SK-N-SH (cell line): ENCODE results near the gene MARF1. TPM values are rescaled to one million over a fixed set of nuclear protein-coding genes. Genes with fewer than 3 reads are reported as not detected.
"Not testable (repeated sequence)": the region's sequence is repeated elsewhere in the genome, so short reads cannot be mapped to it uniquely, and the experiment has no call there.

Experiments
- CTCF ChIA-PET: fragments of 300-600, 350-600 bp; formaldehyde crosslinking; extraction: SDS; loops from one replicate; lab custom pipeline; 2021; lab: Yijun Ruan, JAX
- POLR2A ChIA-PET: fragments of 350-600 bp; sonication (Branson Sonifier 250); formaldehyde crosslinking; extraction: SDS; loops from one replicate; lab custom pipeline; 2020; ENCODE audit warnings: antibody characterized with exemption, inconsistent platforms; lab: Yijun Ruan, JAX
- DNase-seq: peaks from one replicate; pipeline ENCODE4 v3.0.0; 2012
- H2AFZ ChIP-seq: fragments of 200-600 bp; sonication (generic); 2 replicates; pipeline ENCODE4 v1.8.1; 2016; ENCODE audit warnings: antibody characterized with exemption, mild to moderate bottlenecking, low read depth
- H3F3A ChIP-seq: fragments of 200-600 bp; sonication (generic); replicated peaks from 2 replicates; pipeline ENCODE3; 2016; ENCODE audit warnings: antibody characterized with exemption, mild to moderate bottlenecking; ENCODE audit not compliant: insufficient read depth
- H3K27ac ChIP-seq, 2 experiments: fragments of 200-500 bp in 1 of 2; fragments of 200-600 bp in 1 of 2; sonication (Bioruptor generic) in 1 of 2; sonication (generic), shearing (Covaris generic) in 1 of 2; 2 replicates each; pipeline versions ENCODE4 v1.5.1 to v1.6.1; 2014 to 2016; ENCODE audit warnings: low read depth in 2 of 2, inconsistent platforms in 1 of 2, low read length in 1 of 2, mild to moderate bottlenecking in 1 of 2, mixed read lengths in 1 of 2
- H3K27me3 ChIP-seq: fragments of 200-600 bp; sonication (generic), shearing (Covaris generic); 2 replicates; pipeline ENCODE4 v1.6.1; 2016; ENCODE audit warnings: mixed run types; ENCODE audit not compliant: insufficient read depth
- H3K36me3 ChIP-seq, 2 experiments: fragments of 200-500 bp in 1 of 2; fragments of 200-600 bp in 1 of 2; sonication (Bioruptor generic) in 1 of 2; sonication (generic) in 1 of 2; replicated peaks in 1 of 2; 2 replicates each; pipeline versions ENCODE3 to v1.5.1; 2014 to 2016; ENCODE audit warnings: low read length in 1 of 2, mild to moderate bottlenecking in 1 of 2; ENCODE audit not compliant: insufficient read depth in 2 of 2, control insufficient read depth in 1 of 2
- H3K4me1 ChIP-seq, 2 experiments: fragments of 200-500 bp in 1 of 2; fragments of 200-600 bp in 1 of 2; sonication (Bioruptor generic) in 1 of 2; sonication (generic), shearing (Covaris generic) in 1 of 2; 2 replicates each; pipeline versions ENCODE4 v1.5.1 to v1.6.1; 2014 to 2016; ENCODE audit warnings: low read depth in 1 of 2, low read length in 1 of 2, mixed run types in 1 of 2; ENCODE audit not compliant: insufficient read depth in 2 of 2, control insufficient read depth in 1 of 2
- H3K4me2 ChIP-seq: fragments of 200-600 bp; sonication (generic), shearing (Covaris generic); 2 replicates; pipeline ENCODE4 v1.6.1; 2017; ENCODE audit warnings: mixed run types
- H3K4me3 ChIP-seq, 2 experiments: fragments of 200-500 bp in 1 of 2; fragments of 200-600 bp in 1 of 2; sonication (Bioruptor generic) in 1 of 2; sonication (generic), shearing (Covaris generic) in 1 of 2; 2 replicates each; pipeline versions ENCODE4 v1.5.1 to v1.8.1; 2014 to 2016; ENCODE audit warnings: low read depth in 2 of 2, inconsistent platforms in 1 of 2, low read length in 1 of 2, mild to moderate bottlenecking in 1 of 2, mixed read lengths in 1 of 2, moderate library complexity in 1 of 2
- H3K79me2 ChIP-seq: fragments of 200-600 bp; sonication (generic); 2 replicates; pipeline ENCODE4 v1.8.1; 2017; ENCODE audit warnings: mild to moderate bottlenecking; ENCODE audit not compliant: insufficient read depth
- H3K9ac ChIP-seq: fragments of 200-600 bp; sonication (generic); 2 replicates; pipeline ENCODE4 v1.6.1; 2017; ENCODE audit warnings: mixed run types
- H3K9me2 ChIP-seq: fragments of 200-600 bp; sonication (generic); 2 replicates; pipeline ENCODE4 v1.6.1; 2017; ENCODE audit warnings: mixed run types
- H3K9me3 ChIP-seq: fragments of 200-600 bp; sonication (generic); 2 replicates; pipeline ENCODE4 v1.6.1; 2017; ENCODE audit warnings: mixed run types, mild to moderate bottlenecking, moderate library complexity
- H4K20me1 ChIP-seq: fragments of 200-600 bp; sonication (generic); 2 replicates; pipeline ENCODE4 v1.6.1; 2017; ENCODE audit warnings: mild to moderate bottlenecking, mixed run types; ENCODE audit not compliant: insufficient read depth
- GABPA ChIP-seq: IDR thresholded peaks from 2 replicates; pipeline ENCODE4 v1.4.0; 2012; ENCODE audit warnings: low read depth, mild to moderate bottlenecking
- NFIC ChIP-seq: IDR thresholded peaks from 2 replicates; pipeline ENCODE4 v1.4.0; 2012; ENCODE audit warnings: borderline replicate concordance
- RFX5 ChIP-seq: IDR thresholded peaks from 2 replicates; pipeline ENCODE4 v1.6.1; 2012; ENCODE audit warnings: mild to moderate bottlenecking, improper control_type of control experiment, low read length
- RXRA ChIP-seq: IDR thresholded peaks from 2 replicates; pipeline ENCODE4 v1.4.0; 2012; ENCODE audit warnings: low read depth, mild to moderate bottlenecking, borderline replicate concordance
- TAF1 ChIP-seq: IDR thresholded peaks from 2 replicates; pipeline ENCODE4 v1.6.1; 2012; ENCODE audit warnings: low read depth, mild to moderate bottlenecking, low read length, moderate library complexity, borderline replicate concordance
- WGBS: methylation state at CpG from one replicate; pipeline ENCODE4 v1.1.6; 2017; ENCODE audit warnings: low lambda C conversion rate; 5-methylcytosine and 5-hydroxymethylcytosine counted together
- polyA plus RNA-seq, 3 experiments: library from polyadenylated mRNA; depleted of rRNA; stranded (reverse); fragments of >200 nt; gene quantifications; 2 replicates each; pipeline ENCODE4 v1.2.3, GENCODE V29; 2012
- TF ChIP-seq, protein P1 (sequence below): IDR thresholded peaks from 2 replicates; pipeline ENCODE4 v1.4.0; 2012; ENCODE audit warnings: low read depth, borderline replicate concordance
- TF ChIP-seq, protein P2 (sequence below): IDR thresholded peaks from 2 replicates; pipeline ENCODE4 v1.6.1; 2012; ENCODE audit warnings: mild to moderate bottlenecking, low read depth, low read length, moderate library complexity

The MARF1 gene
- polyA plus RNA-seq, 1 of the 3 experiments (the other 2 are of a cell fraction), result 10.3 TPM

DNA sequence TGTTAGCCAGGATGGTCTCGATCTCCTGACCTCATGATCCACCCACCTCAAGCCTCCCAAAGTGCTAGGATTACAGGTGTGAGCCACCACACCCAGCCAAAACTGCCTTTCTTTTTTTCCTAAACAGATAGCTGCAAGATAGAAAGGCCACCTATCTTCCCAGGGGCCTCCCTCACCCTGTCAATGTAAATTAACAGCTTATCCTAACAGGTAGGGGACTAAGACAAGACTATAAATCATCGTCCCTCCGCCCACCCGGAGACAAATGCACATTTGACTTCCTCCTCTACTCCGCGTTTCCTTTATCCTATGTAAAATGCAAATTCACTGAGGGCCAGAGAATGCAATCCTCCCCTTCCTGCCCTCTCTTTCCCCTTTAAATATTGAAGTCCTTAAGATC, 71.4 kb downstream of the MARF1 start:
- no peaks in the 10 kb centered on the region for H3K79me2 ChIP-seq
- H2AFZ ChIP-seq, result no peak overlapping the region
- H4K20me1 ChIP-seq, result no peaks in the 10 kb centered on the region
- H3K9me2 ChIP-seq, result no peaks in the 10 kb centered on the region
- WGBS, result 94% methylated on average over 6 of the region's 6 CpGs
- CTCF ChIA-PET, result interaction anchor here (1.7 kb wide), 1 partner anchor 20 kb away, joined by 6 read pairs; no protein-coding TSS in a partner anchor
- TF ChIP-seq RFX5 (no peak), RXRA (no peak)
- H3K4me2 ChIP-seq, result no peak overlapping the region
- H3K27ac ChIP-seq, result no peak overlapping the region
- POLR2A ChIA-PET, result no interaction called here
- no peaks in the 10 kb centered on the region for H3K9me3 ChIP-seq
- H3K4me3 ChIP-seq, result no peak overlapping the region
- no peak for DNase-seq
- H3K27me3 ChIP-seq, result no peaks in the 10 kb centered on the region
- H3K9ac ChIP-seq, result no peak overlapping the region
- no peaks in the 10 kb centered on the region for H3K4me1 ChIP-seq
- H3K36me3 ChIP-seq, result no peaks in the 10 kb centered on the region
- no peaks in the 10 kb centered on the region for H3F3A ChIP-seq

DNA sequence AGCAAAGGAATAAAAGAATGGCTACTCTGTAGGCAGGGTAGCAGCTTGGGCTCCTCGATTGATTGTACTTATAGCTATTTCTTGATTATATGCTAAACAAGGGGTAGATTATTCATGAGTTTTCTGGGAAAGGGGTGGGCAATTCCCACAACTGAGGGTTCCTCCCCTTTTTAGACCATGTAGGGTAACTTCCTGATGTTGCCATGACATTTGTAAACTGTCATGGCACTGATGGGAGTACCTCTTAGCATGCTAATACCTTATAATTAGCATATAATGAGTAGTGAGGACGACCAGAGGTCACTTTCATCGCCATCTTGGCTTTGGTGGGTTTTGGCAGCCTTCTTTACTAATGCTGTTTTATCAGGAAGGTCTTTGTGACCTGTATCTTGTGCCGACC, 72.3 kb downstream of the MARF1 start:
- H3K27ac ChIP-seq, POLR2A ChIA-PET: not testable (repeated sequence)

DNA sequence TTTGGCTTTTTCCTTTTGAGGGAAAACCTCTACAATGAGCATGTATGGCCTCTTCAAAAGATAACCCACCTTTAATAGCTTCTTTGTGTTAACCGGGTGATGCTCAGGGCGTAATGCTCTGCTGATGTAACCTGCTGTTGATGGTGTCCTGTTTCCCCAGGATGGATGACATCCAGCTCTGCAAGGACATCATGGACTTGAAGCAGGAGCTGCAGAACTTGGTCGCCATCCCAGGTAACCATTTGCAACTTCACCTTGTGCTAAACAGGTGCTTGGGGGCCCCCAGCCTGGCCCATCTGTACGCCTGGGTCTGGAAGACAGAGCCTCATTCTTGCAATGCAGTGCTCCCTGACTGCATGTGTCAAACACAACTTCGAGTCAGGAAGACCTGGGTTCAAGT, 75.1 kb downstream of the MARF1 start:
- CTCF ChIA-PET, result interaction anchor here (0.7 to 2.1 kb wide), 2 partner anchors 17 to 35 kb away, joined by 3 to 10 read pairs; no protein-coding TSS in a partner anchor
- 94% methylated on average over 4 of the region's 5 CpGs for WGBS
- Histone ChIP-seq H2AFZ (no peak overlapping the region), H3K27me3 (no peaks in the 10 kb centered on the region), H3K9me3 (no peaks in the 10 kb centered on the region), H3K9ac (no peak overlapping the region), H3K27ac (no peak overlapping the region), H3F3A (no peaks in the 10 kb centered on the region), H3K4me1 (no peaks in the 10 kb centered on the region), H3K79me2 (no peaks in the 10 kb centered on the region), H3K36me3 (no peaks in the 10 kb centered on the region), H3K4me3 (no peak overlapping the region), H3K9me2 (no peaks in the 10 kb centered on the region), H3K4me2 (no peak overlapping the region), H4K20me1 (no peaks in the 10 kb centered on the region)
- TF ChIP-seq, protein P1, sequence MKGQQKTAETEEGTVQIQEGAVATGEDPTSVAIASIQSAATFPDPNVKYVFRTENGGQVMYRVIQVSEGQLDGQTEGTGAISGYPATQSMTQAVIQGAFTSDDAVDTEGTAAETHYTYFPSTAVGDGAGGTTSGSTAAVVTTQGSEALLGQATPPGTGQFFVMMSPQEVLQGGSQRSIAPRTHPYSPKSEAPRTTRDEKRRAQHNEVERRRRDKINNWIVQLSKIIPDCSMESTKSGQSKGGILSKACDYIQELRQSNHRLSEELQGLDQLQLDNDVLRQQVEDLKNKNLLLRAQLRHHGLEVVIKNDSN, result no peak
- TF ChIP-seq RFX5, result no peak
- TF ChIP-seq, protein P2, sequence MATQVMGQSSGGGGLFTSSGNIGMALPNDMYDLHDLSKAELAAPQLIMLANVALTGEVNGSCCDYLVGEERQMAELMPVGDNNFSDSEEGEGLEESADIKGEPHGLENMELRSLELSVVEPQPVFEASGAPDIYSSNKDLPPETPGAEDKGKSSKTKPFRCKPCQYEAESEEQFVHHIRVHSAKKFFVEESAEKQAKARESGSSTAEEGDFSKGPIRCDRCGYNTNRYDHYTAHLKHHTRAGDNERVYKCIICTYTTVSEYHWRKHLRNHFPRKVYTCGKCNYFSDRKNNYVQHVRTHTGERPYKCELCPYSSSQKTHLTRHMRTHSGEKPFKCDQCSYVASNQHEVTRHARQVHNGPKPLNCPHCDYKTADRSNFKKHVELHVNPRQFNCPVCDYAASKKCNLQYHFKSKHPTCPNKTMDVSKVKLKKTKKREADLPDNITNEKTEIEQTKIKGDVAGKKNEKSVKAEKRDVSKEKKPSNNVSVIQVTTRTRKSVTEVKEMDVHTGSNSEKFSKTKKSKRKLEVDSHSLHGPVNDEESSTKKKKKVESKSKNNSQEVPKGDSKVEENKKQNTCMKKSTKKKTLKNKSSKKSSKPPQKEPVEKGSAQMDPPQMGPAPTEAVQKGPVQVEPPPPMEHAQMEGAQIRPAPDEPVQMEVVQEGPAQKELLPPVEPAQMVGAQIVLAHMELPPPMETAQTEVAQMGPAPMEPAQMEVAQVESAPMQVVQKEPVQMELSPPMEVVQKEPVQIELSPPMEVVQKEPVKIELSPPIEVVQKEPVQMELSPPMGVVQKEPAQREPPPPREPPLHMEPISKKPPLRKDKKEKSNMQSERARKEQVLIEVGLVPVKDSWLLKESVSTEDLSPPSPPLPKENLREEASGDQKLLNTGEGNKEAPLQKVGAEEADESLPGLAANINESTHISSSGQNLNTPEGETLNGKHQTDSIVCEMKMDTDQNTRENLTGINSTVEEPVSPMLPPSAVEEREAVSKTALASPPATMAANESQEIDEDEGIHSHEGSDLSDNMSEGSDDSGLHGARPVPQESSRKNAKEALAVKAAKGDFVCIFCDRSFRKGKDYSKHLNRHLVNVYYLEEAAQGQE, result no peak
- no peak for TF ChIP-seq GABPA
- no peak for TF ChIP-seq RXRA
- TF ChIP-seq NFIC, result no peak
- no peak for TF ChIP-seq TAF1
- POLR2A ChIA-PET, result no interaction called here
- DNase-seq, result no peak

More for the DNA sequence above, 72.3 kb downstream of the MARF1 start:
- H2AFZ ChIP-seq, H3K27me3 ChIP-seq, H3K4me3 ChIP-seq, H4K20me1 ChIP-seq, H3K9ac ChIP-seq, H3K4me1 ChIP-seq, H3K9me2 ChIP-seq, DNase-seq, H3K79me2 ChIP-seq, H3K4me2 ChIP-seq, H3K9me3 ChIP-seq, H3F3A ChIP-seq, H3K36me3 ChIP-seq: not testable (repeated sequence)
- WGBS, result 97% methylated on average over 4 of the region's 4 CpGs
- CTCF ChIA-PET, result interaction anchor here (0.6 to 1.5 kb wide), 3 partner anchors 14 to 173 kb away, joined by 3 to 5 read pairs (median 4); no protein-coding TSS in a partner anchor
